NOMO-1 treated with dmso at 0.1 percent for 144 hours (cell line): ENCODE data around the gene CEACAM21.

Source experiments
- DNase-seq: peaks from one replicate; lab custom pipeline; 2025; ENCODE audit not compliant: unreplicated experiment; lab: John Stamatoyannopoulos, UW

The CEACAM21 gene

DNA sequence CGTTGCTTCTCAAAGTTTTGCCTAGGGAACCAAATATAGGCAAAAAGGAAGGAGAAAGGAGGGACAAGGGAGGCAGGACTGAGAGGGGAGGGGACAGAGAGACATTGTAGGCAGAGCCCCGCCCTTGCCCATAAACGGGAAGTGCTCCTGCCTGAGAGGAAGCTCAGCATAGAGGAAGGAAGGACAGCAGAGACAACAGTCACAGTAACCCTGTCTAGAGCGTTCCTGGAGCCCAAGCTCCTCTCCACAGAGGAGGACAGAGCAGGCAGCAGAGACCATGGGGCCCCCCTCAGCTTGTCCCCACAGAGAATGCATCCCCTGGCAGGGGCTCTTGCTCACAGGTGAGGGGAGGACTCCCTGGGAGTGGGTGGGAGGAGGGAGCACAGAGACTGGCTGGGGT lies at the start of gene CEACAM21:
CEACAM21 (plus strand) TSS at position 169 of the 400 bp plus-strand sequence; CDS start at position 278, 109 bp downstream.
- peak; percentile 93 for DNase-seq

DNA sequence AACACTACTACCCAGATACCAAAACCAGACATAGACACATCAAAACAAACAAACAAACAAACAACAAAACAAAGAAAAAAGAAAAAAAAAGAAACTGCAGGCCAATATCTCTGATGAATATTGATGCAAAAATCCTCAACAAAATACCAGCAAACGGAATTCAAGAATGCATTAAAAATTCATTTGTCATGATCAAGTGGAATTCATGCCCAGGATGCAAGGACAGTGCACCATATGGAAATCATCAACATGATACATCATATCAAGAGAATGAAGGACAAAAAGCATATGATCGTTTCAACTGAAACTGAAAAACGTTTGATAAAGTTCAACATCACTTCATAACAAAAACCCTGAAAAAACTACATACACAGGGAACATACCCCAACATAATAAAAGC lies 48.9 kb upstream of the CEACAM21 start:
- DNase-seq = no peak

DNA sequence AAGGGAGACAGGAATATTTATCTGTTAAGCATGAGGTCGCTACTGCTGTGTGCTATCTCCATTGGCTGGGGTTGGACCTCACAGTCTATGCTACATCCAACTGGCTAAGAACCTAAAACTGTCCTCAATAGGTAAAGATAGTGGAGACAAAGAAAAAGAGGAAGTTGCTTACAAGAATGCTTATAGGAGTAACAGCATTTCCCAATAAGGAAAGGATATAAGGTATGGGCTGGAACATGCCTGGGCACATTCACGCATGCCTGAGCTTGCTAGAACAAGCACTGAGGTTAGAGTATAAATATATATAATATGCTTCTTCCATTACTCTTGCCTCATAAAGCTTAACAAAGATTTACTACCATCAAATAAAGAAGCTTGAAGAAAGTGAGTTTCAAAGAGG lies 47.9 kb upstream of the CEACAM21 start:
- DNase-seq = peak; percentile 36

DNA sequence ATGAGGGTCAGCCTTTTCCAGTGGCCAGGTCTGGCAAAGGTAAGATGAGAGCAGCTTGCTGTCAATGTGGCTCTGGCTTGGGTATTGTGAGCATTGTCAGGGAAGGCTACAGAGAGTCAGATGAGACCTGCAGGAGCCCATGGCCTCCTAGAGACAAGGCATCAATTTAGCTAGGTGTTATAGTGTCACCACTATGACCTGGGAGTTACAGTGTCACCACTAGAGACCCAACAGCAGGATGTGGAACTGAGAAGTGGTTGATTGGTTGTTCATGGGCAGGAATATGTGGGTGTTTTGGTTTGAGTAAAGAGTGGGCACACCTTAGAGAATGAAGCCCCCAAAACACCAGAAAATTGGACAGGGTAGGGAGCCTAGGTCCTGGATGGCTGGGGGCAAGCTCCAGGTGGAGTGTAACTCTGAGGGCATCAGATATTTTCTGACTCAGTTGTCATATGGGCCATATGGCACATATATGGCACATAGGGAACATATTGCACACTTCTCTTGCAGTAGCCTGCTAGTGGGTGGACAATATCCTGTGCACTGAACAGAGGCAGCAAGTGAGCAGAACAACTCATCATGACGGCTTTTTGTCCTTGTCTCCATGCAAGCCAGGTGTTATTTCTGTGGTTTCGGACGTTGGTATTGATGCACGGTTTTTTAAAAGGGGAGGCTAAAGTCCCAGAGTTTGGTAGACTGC lies 46.3 kb upstream of the CEACAM21 start:
- no peak for DNase-seq

DNA sequence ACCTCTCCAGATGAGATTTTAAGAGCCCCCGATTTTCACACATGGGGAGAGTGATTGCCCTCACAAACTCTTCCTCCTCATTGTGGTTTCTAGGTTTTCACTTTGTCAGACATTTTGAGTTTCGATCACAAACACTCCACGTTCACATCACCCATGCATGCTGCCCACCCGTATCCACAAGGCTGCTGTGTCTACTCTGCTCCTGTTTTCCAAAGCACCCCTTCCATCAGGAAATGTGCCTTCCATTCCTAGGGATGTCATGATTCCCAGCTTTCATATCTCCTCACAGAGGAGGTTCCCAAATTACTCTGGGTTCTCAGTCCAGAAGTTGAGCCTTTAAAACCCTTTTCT lies 45.8 kb upstream of the CEACAM21 start:
- DNase-seq = no peak

DNA sequence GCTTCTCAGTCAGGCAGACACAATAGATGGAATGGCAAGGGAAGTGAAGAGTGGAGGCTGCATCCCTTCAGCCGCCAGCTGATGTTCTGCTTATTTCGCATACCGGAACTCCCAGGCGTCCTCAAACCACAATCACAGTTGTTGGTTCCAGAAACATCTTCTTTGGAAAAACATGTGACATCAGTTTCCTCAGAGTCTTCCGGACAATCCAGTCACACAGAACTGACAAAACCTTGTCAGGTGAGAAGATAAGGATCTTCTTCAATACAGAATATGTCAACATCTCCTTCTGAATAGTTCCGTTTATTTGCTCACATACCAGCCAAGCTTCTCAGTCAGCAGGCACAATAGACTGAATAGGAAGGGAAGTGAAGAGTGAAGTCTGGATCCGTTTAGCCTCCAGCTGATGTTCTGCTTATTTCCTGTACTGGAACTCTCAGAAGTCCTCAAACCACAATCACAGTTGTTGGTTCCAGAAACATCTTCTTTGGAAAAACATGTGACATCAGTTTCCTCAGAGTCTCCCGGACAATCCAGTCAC lies 45.1 kb upstream of the CEACAM21 start:
- DNase-seq = peak; percentile 48

DNA sequence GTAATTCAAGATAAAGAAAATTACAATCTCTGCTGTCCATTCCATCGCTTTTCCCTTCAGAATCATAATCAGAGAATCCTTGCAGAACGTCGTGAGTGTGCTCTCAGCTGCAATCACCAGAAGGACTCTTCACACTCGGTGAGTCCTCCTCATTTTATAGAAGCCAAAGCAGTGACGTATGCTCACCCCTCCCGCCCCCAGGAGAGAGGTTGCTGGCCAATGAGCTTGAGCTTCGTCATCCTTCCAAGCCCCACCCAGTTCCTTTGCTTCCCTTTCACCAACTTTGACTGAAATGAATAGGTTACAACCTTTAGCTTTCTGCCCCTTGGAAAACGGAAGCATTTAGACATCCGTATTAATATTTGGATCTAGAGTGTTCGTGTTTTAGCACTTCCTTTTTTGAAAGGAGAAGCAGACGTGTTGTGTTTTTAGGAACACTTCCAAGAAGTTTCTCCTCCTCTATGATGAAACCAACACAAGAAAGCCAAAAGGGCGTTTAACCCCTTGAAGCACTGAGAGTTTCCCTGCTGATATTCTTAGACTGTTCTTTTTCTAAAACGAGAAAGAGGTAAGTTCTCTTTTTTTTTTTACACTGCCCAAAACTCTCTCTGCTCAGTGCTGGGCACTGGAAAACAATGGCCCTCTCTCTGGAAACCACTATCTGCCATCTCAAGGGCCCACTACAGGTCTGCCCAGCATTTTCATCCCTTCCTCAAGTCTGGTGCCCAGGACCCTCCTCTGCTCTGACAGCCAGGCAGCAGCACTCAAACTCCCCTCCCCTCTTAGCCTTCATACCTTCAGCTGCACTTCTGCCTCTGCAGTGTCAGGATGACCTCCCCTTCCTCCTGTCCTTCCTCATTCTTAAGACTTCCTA lies 44.3 kb upstream of the CEACAM21 start:
- peak; percentile 98 for DNase-seq

DNA sequence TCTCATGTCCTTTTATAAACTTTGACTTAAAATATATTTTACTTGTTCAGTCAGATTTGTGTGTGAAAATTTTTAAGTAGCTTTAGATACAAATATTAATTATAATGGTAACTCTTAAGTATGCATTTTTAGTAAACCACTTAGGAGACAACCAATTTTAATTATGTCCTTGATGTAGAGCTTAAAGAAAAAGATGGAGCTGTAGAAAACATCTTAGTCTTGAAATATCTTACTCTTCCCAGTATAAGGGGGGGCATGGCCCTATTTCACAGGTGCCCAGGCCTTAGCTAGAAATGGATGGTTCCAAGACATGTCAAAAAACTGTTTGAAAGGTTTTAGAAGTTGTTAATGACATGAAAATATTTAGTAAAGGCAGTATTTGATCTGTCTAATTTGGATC lies 43.4 kb upstream of the CEACAM21 start:
- no peak for DNase-seq

DNA sequence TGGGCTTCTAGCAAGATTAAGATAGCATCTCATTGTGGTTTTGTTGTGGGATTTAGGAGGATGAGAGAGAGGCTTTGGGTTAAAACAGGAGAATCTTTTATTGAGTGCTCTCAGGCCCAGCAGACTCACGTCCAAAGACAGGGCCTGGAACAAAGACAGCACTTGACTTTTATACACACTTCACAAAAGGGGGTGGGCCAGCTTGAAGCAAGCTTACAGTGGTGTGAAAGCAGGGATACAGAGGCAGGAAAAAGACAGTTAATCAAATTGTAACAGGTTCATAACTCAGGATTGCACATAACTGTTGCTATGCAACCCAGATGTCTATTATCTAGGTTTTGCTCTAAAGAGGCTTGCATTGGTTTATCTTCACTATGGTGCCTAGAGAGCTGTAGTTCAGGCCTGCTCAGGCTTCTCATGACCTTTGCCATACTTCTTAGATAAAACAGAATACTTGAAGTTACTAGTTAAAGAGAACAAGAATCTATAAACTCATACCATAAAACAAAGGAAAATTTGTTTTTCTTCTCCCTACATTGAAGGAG lies 42.2 kb upstream of the CEACAM21 start:
- DNase-seq = no peak

DNA sequence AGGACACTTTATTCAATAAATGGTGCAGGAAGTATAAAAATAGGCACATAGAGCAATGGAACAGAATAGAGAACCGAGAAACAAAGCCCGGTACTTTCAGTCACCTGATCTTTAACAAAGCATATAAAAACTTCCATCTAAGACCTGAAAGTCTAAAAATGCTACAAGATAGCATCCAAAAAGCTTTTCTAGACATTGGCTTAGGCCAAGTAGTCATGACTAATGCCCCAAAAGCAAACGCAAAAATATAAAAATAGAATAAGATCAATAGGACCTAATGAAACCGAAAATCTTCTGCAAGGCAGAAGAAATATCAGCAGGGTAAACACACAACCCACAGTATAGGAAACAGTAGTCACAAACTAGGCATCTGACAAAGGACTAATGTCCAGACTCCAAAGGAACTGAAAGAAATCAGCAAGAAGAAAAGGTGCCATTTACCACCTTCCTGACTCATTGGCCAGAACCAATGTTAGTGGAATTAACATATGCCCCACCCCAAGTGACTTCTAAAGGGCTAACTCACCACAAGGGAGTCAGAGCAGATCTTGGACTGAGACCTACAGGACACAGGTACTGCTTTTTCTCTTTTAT lies 40.8 kb upstream of the CEACAM21 start:
- DNase-seq = no peak

DNA sequence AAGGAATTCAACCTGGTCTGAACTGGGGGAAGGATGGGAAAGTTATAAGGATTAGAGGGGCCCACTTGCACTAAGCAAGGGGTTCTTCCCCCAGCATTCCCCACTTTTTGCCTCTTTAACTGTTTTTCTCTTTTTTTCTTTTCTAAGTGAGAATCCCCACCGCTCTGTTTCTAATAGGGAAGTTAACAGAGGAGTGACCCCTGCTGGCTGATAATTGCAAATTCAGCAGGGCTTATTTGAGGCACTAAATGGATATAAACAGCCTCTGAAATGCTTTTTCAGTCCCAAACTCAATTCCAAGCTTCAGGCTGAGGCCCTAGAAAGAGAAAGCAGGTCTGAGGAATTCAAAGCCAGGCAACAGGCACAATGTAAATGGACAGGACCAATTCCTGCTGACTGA lies 38.2 kb upstream of the CEACAM21 start:
- no peak for DNase-seq

DNA sequence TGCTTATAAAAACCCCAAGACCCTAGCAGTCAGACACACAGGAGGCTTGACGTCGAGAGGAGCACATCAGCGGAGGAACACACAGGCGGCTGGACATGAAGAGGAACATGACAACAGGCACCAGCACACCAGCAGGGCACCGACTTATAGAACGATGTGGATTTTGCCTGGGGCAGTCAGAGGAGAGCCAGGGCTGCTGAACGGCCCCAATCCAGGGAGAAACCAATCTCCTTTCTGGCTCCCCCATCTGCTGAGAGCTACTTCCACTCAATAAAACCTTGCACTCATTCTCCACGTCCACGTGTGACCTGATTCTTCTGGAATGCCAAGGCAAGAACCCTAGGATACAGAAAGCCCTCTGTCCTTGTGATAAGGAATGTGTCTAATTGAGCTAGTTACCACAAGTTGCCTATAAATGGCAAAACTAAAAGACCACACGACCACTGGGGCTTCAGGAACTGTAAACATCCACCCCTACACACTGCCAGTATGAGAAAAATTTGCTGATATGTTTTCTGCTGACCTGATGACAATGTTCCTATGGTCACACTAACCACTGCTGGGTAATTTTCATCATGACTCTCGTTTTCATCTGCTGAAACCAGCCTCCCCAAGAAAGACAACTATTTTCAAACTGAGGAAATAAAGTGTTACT lies 35.8 kb upstream of the CEACAM21 start:
- no peak for DNase-seq

DNA sequence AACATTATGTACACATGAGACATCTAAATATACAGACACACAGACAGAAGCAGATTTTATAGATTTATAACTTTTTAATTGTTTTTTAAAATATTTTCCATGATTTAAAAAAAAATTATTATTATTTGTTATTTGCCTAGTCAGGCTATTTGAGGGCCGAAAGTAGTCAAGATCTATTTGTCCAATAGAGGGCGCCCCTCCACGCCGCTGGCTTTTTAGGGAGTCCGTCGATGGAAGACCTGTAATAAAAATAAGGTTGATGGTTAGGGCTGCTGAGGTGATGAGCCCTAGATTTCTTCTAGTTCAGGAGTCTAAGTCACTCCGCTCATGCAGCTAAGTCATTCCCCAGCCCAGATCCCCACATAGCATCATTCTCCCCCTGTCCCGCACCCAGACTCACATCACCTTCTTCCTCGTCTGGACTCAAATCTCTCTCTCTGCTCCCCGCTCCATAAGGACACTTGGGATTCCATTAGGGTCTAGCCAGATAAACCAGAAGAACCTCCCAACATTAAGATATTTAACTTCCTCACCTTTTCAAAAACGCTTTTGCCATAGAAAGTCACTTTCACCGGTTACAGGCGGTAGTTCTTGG lies 33.9 kb upstream of the CEACAM21 start:
- DNase-seq = peak; percentile 31

DNA sequence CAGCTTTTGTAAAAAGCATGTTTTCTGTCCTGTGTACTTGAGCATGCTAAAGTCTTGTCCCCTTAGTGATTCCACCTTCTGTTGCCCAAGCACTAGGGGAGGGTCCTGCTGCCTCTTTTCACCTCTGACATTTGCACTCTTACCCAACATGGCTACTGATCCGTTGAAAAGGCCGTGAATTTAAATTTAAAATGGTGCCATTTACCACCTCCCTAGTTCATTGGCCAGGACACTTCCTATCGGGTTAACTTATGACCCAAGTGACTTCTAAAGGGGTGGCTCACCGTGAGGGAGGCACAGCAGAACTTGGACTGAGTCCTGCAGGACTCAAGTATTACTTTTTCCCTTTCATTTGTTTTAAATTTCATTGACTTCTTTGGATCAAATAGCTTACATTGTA lies 33.3 kb upstream of the CEACAM21 start:
- DNase-seq = no peak

DNA sequence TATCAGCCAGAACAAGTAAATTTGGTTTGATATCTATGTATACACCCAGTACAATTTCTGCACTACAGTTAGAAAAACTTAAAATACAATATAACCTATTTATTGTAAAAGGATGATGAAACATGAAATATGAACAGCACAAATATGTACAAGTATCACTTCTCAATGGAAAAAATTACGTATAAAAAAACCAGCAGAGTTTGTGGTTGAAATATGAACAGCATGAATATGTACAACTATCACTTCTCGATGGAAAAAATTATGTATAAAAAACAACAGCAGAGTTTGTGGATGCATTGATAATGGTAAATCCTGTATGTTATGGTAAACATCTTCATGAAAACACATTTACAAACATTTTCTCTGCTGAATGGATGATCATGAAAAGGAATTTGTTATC lies 32.4 kb upstream of the CEACAM21 start:
- DNase-seq = no peak

DNA sequence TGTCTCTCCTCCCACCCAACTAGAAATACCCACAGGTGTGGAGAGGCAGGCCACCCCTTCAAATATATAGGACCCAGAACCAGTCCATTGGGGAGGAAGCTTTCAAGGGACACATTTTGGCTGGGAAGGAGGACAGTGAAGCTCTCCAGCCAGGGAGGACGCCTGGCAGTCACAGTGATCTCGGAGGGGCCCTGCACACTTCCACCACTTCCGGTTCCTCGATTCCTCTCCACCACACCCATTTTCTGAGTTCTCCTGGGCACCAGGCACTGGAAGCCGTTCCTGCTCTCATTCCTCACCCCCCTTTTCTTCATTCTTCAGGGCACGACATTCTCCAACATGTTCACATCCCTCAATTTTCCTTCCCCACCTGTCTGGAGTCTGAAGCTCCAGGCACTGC lies 30.4 kb upstream of the CEACAM21 start:
- peak; percentile 54 for DNase-seq

DNA sequence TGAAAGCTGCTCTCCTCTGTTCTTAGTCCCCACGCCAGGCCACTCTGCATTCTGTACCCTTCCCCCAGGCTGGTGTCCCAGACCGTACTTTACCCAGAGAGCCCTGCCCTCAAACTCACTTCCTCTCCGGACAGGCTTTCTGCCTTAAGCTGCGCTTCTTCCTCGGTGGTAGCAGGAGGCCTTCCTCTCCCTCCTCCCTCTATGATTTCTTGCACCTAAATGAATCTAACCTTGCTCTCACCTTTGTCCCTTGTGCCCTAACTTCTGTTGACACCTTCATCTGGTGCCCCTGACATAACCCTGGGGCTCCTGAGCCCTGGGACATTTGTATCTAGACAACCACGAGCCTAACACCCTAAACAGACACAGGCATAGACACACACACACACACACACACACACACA lies 29.6 kb upstream of the CEACAM21 start:
- peak; percentile 70 for DNase-seq

DNA sequence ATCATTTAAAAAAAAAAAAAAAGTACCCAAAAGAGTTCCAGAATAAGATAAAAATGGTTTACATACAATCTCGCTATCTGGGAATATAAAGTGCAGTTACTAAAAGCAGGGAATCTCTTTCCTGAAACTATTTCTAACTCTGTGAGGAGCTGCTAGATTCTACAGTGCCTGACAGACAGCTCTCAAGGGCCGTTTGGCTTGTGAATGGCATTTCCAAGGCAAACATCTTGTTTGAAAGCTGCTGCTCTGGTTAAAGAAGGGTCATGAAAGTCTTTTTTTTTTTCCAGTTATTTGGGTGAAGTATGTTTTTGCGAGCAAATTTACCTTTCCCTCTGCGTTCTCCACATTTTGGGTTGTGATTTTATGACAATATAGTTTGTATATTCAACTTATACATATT lies 29.0 kb upstream of the CEACAM21 start:
- no peak for DNase-seq

DNA sequence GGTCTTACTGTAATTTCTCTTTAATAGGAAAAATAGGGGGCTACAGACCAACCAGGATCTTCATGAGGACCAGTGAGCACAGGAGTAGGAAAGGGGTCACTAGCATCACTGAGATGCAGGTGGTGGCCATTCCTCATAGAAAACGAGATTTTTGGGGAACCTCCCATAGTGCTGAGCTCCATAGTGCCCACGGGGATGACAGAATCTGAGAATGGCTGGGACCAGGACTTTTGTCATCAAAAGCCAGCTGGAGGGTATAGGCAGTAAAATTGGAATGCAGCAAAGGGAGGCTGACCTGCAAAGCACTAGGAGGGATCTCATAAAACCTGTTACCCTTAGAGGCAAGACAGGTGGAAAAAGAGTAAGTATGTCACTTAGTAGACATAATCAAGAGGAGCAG lies 28.4 kb upstream of the CEACAM21 start:
- no peak for DNase-seq

DNA sequence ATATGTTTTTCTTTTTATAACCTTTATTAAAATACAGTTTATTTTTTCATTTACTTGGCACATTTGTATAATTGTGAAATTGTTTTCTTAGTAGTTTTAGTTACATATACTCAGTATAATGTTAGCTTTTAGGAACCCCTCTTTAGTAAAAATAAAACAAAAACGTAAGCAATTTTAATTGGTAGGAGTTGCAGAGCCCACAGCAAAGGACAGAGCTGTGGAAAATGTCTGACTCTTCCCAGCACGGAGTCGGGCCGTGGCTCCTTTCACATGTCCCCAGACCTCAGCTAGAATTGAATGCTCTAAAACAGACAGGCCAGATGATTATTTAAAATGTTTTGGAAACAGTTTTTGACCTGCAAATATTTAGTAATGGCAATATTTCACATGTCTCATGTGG lies 27.9 kb upstream of the CEACAM21 start:
- DNase-seq = no peak
